NCI-H2107 treated with DMSO at 0.1 percent for 48 hours (cell line): ENCODE data around the gene TTLL3.
A peak's percentile ranks its signal among the peaks of the same experiment; 100 is the strongest.
"Not testable (repeated sequence)": the region's sequence is repeated elsewhere in the genome, so short reads cannot be mapped to it uniquely, and the experiment has no call there.

Experiments used
- DNase-seq: peaks from one replicate; lab custom pipeline; 2025; ENCODE audit not compliant: unreplicated experiment; lab: John Stamatoyannopoulos, UW

Gene TTLL3

DNA sequence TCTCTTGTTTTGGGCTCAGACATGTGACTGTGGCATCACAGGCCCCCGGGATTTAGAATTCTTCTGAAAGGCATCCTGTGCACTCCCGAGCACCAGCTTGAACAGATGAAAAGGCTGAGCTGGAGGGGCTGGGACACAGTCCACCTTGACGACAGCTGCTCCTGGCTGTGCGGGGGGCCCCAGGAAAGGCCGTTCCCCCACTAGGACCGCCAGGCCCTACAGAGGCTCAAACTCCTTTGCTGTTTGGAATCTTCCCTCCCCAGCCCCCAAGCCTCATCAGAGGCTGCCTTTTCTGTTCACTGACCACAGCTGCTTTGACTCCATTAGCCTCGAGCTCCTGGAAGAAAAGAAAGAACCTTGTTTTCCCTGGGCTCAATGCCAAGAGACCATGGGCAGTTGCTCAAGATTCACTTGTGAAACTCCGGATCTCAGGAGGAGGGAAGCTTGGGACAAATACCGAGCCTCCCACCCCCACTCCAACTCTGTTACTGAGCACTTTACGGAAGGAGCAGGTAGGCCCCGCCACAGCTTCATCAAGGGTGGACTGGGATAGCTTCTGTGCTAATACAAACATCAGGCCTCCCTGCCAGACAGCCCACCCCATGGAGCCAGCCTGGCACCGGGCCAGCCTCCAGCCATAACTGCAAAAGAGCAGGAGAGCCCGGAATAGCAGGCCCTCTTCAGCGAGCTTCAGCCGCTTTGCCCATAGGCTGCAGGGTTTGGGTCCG, 54.3 kb downstream of the TTLL3 start:
- no peak for DNase-seq

DNA sequence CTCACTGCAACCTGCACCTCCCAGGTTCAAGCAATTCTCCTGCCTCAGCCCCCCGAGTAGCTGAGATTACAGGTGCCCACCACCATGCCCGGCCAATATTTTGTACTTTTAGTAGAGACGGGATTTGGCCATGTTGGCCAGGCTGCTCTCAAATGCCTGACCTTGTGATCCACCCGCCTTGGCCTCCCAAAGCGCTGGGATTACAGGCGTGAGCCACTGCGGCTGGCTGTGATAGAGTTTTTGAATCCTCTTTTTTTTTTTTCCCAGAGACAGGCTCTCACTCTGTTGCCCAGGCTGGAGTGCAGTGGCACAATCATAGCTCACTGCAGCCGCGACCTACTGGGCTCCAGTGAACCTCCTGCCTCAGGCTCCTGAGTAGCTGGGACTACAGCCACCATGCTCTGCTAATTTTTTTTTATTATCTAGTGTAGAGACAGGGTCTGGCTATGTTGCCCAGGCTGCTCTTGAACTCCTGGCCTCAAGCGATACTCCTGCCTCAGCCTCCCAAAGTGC, 55.1 kb downstream of the TTLL3 start:
- DNase-seq = not testable (repeated sequence)

DNA sequence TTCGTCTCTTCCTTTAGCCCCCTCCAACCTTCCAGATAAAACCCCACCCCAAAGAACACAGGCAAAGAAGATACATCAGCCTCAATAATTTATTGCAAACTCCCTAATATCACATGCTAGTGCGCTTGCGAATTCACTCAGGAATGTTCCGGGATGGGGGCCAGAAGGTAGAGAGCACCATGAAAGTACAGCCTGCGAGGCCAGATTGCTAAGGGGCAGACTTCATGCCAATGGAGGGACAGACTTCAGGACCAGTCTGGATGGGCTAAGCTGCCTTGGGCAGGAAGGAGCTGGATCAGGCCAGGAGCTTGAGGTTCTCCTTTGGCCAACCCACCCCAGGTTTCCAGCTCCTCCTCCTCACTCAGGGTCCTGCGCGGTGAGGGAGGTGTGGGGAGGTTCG, 56.6 kb downstream of the TTLL3 start:
- DNase-seq = no peak

DNA sequence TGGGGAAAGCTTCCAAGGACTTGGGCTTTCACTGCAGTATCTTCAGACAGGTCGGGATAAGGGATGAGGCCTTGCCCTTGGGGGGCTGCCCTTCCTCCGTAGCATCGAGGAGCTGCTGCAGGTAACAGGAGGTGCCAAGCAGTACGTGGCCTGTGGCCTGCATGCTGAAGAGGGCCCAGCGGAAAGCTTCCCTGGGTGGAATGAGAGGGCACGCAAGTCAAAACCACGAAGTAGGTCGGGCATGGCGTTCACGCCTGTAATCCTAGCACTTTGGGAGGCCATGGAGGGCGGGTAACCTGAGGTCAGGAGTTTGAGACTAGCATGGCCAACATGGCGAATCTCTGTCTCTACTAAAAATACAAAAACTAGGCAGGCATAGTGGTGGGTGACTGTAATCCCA, 57.0 kb downstream of the TTLL3 start:
- no peak for DNase-seq

DNA sequence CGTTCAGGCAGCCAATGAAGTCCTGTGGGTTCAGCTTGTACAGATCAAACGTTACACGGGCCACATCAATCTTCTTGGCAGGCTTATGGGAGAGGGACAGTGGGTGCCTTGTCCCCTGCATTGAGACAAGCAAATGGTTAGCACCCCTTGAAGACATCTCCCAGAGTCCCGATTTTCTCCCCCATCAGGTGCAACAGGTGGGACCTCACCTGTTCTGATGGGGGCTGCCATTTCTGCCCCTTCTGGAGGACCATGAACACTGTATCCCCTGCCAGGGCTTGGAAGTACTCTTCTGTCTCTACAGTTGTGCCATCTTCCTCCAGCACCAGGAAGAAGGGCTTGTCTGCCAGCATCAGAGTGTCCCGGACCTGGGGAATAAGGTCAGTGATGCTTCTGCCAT, 59.9 kb downstream of the TTLL3 start:
- no peak for DNase-seq

DNA sequence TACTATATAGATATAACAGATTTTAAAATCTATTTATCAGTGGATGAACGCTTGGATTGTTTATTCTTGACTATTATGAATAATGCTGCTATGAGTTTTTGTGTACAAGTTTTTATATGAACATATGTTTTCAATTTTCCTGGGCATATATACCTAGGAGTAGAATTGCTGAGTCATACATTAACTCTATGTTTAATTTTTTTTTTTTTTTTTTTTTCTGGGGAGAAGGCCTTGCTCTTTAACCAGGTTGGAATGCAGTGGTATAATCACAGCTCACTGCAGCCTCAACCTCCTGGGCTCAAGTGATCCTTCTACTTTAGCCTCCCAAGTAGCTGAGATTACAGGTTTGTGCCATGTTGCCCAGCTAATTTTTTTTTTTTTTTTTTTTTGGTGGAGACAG, 60.9 kb downstream of the TTLL3 start:
- no peak for DNase-seq

DNA sequence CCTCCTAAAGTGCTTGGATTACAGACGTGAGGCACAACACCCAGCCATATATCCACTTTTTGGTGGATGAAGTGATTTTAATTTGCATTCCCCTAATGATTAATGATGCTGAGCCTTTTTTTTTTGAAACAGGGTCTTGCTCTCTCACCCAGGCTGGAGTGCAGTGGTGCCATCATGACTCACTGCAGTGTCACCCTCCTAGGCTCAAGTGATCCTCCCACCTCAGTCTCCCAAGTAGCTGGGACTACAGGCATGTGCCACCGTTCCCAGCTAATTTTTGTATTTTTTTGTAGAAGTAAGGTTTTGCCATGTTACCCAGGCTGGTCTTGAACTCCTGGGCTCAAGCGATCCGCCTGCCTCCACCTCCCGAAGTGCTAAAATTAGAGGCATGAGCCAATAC, 62.0 kb downstream of the TTLL3 start:
- DNase-seq = not testable (repeated sequence)

DNA sequence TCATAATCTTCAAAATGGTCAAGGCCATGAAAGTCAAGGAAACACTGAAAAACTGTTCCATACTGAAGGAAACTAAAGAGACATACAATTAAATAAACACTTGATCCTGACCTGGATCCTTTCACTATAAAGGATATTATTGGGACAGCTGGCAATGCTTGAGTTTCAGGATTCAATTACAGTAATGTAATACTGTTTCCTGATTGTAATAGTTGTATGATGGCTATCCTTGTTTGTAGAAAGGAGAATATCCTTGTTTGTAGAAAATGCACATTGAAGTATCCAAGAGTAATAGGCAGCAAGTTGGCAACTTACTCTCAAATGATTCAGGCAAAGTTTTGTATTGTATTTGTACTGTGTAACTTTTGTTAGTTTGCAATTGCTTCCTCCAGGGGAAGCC, 65.4 kb downstream of the TTLL3 start:
- DNase-seq = peak; percentile 43

DNA sequence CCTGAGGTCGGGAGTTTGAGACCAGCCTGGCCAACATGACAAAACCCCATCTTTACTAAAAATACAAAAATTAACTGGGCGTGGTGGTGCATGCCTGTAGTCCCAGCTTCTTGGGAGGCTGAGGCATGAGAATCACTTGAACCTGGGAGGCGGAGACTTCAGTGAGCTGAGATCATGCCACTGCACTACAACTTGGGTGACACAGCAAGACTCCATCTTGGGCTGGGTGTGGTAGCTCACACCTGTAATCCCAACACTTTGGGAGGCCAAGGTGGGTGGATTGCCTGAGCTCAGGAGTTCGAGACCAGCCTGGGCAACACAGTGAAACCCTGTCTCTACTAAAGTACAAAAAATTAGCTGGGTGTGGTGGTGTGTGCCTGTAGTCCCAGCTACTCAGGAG, 66.2 kb downstream of the TTLL3 start:
- DNase-seq = not testable (repeated sequence)

DNA sequence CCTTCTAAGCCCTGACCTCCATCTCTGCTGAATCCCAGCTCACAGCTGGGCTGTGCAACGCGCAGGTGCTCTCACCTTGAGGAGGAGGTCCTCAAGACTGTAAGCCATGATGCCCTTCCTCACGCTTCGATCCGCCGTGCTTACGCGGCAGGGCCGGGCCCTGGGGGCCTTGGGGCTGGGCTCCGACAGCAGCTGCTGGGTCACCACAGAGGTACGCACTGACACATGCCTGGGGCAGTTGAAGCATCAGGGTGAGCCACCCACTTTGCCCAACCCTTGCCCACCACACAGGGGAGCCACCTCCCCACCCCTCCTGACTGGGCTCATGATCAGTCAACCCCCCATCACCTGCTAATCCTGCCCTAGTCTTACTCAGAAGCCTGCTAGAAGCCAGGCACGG, 66.9 kb downstream of the TTLL3 start:
- DNase-seq = no peak

DNA sequence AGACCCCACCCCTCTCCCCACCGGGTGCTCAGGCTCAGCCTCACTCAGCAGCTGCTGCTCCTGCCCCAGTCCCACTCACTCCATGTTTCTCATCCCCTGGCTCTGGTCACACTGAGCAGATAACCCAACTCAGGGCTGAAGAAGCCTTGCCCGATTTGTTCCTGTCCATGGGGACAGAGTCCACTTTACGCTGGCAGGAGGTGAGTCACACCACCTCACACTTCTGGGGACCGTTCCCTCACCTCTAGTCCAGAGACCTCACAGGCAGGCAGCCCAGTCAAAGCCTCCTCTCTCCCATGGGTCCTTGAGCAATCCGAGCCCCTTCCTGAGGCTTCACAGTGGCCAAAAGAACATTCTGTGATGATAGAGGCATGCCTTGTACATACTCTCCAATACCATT, 68.6 kb downstream of the TTLL3 start:
- DNase-seq = no peak

DNA sequence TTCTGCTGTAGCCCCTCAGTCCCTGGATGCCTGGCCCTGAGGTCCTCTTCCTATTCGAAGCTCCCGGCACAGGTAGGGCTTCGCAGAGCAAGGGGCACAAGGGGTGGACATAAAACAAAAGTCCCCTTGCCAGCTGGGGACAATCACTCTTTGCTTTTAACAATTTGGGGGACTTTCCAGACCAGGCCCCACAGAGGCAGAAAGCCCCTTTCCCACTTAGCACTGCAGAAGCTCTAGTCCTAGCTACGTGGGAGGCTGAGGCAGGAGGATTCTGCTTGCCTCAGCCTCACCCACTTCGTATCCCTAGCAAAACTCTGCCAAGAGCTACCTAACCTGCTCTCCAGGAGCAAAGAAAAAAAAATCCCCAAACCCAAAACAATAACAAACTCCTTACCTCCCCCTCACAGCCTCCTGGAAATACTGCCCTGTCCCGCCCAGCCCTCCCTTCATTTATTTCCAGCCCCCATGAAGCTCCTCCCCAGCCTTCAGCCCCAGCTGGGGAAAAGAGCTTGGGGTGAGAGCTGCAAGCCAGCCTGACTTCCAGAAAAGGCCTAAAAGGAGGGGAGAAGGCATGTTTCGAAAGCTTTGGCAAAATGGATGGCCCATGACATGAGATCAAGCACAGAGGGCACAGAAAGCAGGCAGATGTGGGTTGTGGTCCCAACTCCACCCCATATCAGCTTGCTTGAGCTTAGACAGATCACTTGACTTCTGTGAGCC, 69.9 kb downstream of the TTLL3 start, which contains the start of gene CIDEC:
CIDEC (minus strand) TSS at position 424 of the 720 bp plus-strand sequence. CDS start 1,767 bp downstream, outside the sequence.
- no peak for DNase-seq

DNA sequence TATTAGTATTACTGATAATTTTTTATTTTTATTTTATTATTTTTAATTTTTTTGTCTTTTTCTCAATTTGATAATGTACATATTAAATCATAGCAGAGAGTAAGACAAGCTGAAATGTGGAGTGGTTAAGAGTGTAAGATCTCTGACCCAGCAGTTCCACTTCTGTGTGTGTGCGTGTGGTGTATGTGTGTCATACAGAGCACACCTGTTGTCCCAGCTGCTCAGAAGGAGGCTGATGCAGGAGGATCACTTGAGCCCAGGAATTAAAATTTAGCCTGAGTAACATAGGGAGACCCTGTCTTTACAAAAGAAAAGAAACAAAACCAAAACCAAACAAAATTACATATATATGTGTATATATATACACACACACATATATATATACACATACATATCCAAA, 71.4 kb downstream of the TTLL3 start:
- DNase-seq = no peak

DNA sequence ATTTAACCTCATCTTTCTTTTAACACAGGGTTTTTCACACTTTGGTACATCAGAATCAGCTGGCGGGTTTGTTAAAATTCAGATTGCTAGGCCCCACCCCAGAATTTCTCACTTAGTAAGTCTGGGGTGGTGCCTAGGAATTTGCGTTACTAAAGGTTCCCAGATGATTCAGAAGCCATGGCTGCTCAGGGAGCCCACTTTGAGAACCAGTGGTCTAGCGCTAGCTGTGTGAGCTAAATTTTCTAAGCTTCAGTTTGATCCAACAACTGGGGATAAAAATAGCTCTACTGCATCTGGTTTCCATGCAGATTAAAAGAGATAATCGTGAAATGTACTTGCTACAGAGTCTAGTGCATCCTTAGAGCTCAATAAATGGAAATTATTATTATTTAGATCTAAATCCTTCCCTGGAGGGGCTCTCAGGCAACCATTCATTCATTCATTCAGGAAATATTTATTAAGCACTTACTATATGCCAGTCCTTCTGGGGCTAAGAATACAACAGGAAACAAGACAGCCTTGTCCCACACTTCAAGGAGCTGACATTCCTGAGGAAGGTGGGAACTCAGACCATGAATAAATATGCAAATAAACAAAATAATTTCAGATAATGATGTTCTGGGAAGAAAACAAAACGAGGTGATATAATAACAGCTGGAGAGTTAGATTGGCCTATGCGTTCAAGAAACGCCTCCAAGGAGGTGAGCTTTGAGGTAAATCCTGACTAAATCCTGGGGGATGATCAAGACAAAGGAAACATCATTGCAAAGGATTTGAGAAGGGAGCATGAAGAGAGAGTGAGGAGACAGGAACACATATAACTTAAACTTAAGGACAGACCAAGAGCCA, 73.9 kb downstream of the TTLL3 start:
- DNase-seq = no peak

DNA sequence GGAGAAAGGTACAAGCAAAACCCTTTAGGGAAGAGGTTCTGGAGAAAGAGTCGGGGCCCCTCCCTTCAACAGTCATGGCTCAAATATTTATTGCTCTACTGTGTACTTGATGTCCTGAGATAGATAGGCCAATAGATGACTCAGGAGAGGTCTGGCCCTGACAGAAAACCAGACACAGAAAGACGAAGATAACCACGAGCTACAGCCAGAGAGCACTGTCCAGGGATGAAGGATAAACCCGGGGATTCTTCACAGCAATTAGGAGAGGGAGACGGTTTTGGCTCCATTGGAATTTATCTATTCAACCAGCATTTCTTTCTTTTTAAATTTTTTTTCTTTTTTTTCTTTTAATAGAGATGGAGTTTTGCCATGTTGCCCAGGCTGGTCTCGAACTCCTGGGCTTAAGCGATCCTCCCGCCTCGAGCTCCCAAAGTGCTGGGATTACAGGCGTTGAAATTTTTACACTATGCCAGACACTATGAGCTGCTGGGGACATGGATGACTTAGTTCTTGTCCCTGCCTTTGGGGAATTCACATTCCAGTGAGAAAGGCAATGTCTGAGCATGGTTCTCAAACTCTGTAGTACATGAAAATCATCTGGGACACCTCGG, 74.6 kb downstream of the TTLL3 start:
- DNase-seq = no peak
